Spleen (tissue), 7 donors: ENCODE data around the gene EPHB1.

Experiments
- CTCF ChIP-seq, 11 experiments: fragments of 200-600 bp in 7 of 11; fragments of 450-650 bp in 4 of 11; sonication (generic) in 4 of 11; IDR thresholded peaks in 8 of 11; conservative IDR thresholded peaks in 3 of 11; 1 replicate in 7 of 11; 2 replicates in 4 of 11; pipeline versions ENCODE4 v1.4.0 to v1.8.0; 2016 to 2021; ENCODE audit warnings: antibody characterized with exemption in 11 of 11, inconsistent platforms in 4 of 11, mild to moderate bottlenecking in 1 of 11
- POLR2A ChIP-seq, 3 donors: fragments of 450-650 bp; IDR thresholded peaks; one replicate each; pipeline ENCODE4 v1.5.1; 2017; ENCODE audit warnings: antibody characterized with exemption in 3 of 3, mild to moderate bottlenecking in 1 of 3
- donor health status: DM: no; HTN: no; CAD: no; lungs with moderate emphysema.
- donor health status: DM: no; HTN: no; CAD: no.
- donor health status: DM: no; HTN: no; CAD: no.

DNA sequence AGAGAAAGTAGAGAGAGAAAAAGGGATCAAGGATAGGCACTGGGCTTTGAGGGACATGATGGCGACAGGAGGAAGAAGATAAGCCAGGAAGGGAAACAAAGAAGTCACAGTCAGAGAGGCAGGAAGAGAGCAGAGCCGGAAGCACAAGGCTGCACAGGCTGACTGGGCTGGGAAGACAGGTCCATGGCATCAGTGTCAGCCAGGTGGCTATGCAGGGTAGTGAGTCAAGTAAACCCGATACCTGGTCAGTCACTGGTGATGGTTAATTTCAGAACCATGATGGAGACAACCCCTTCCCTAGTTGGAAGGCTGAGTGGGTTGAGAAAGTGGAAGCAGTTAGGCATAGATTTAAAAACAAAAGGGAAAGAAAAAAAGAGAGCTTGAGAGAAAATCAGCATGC, 203.8 kb downstream of the EPHB1 start:
- TF ChIP-seq CTCF (IDR thresholded peaks at IDR 0.05 in 8 of 11, conservative IDR thresholded peaks at IDR 0.05 in 3 of 11) (no peak), POLR2A (IDR thresholded peaks at IDR 0.05) (no peak)
